Upper lobe of right lung (tissue), 1 donor: ENCODE data around the gene GRHPR. TPM values are rescaled to one million over a fixed set of nuclear protein-coding genes. Genes with fewer than 3 reads are reported as not detected.
"Not testable (repeated sequence)": the region's sequence is repeated elsewhere in the genome, so short reads cannot be mapped to it uniquely, and the experiment has no call there.

ENCODE experiments used
- ATAC-seq: fragments of 200-7000 bp; cut with Tn5 transposase; one replicate; pipeline ENCODE4 v1.9.1; 2020; ENCODE audit warnings: mild to moderate bottlenecking, moderate library complexity
- DNase-seq: peaks from one replicate; pipeline ENCODE4 v3.0.0-alpha.2; 2020
- H3K27ac ChIP-seq: fragments of 200-600 bp; one replicate; pipeline ENCODE4 v1.8.0; 2022
- H3K27me3 ChIP-seq: fragments of 200-600 bp; one replicate; pipeline ENCODE4 v1.8.0; 2022; ENCODE audit warnings: mild to moderate bottlenecking
- H3K36me3 ChIP-seq: fragments of 200-600 bp; one replicate; pipeline ENCODE4 v1.8.0; 2022
- H3K4me1 ChIP-seq: fragments of 200-600 bp; one replicate; pipeline ENCODE4 v1.8.0; 2022
- H3K4me3 ChIP-seq: fragments of 200-600 bp; one replicate; pipeline ENCODE4 v1.8.0; 2022; ENCODE audit warnings: mild to moderate bottlenecking
- H3K9me3 ChIP-seq: fragments of 200-600 bp; one replicate; pipeline ENCODE4 v1.8.0; 2022
- CTCF ChIP-seq: fragments of 200-600 bp; IDR thresholded peaks from one replicate; pipeline ENCODE4 v1.8.0; 2022; ENCODE audit warnings: antibody characterized with exemption
- intact Hi-C: fragments of 100-400 bp; cut with DNase I; formaldehyde crosslinking; loops from one replicate; pipeline ENCODE4 v1.11.0; 2022
- total RNA-seq: library from RNA; stranded (reverse); fragmentation: NEBNext Ultra II Directional; extraction: Animal tissue kit (Norgen Biotek cat#: 25700); gene quantifications from one replicate; pipeline ENCODE4 v1.2.1, GENCODE V29; 2021
- donor health status: DM: no; HTN: yes; CAD: no; lungs with severe emphysema.

GRHPR gene
- total RNA-seq, 1 donor from 2014 or later, result 65.0 TPM

GRCh38 chr9:37468620-37469019, 46.1 kb downstream of the GRHPR start:
- DNase-seq, result no peak

GRCh38 chr9:37471942-37472684, 49.6 kb downstream of the GRHPR start:
- DNase-seq (no peak), ATAC-seq (peak; percentile 88)
- TF ChIP-seq CTCF, result no peak
- H3K4me1 ChIP-seq, result peaks cover 6% of the 10 kb centered on the region
- no peaks in the 10 kb centered on the region for H3K27me3 ChIP-seq
- peak overlapping the region; percentile 77 for H3K27ac ChIP-seq
- intact Hi-C loops, result no loop called here
- H3K36me3 ChIP-seq, result no peaks in the 10 kb centered on the region
- H3K9me3 ChIP-seq, result no peaks in the 10 kb centered on the region
- H3K4me3 ChIP-seq, result peak overlapping the region; percentile 39

More at GRCh38 chr9:37468620-37469019, 46.1 kb downstream of the GRHPR start:
- no peaks in the 10 kb centered on the region for H3K36me3 ChIP-seq
- no peak for TF ChIP-seq CTCF
- intact Hi-C loops, result no loop called here
- peaks cover 15% of the 10 kb centered on the region for H3K4me1 ChIP-seq
- ATAC-seq, result no peak
- no peaks in the 10 kb centered on the region for H3K27me3 ChIP-seq
- no peak overlapping the region for H3K4me3 ChIP-seq
- H3K27ac ChIP-seq, result no peak overlapping the region
- H3K9me3 ChIP-seq, result no peaks in the 10 kb centered on the region

- H3K36me3 ChIP-seq, H3K4me1 ChIP-seq, ATAC-seq, DNase-seq, H3K27me3 ChIP-seq, H3K4me3 ChIP-seq, H3K27ac ChIP-seq, intact Hi-C loops, H3K9me3 ChIP-seq: not testable (repeated sequence)
Measured at GRCh38 chr9:37473982-37474381, 51.5 kb downstream of the GRHPR start.

GRCh38 chr9:37474438-37474837, 51.9 kb downstream of the GRHPR start:
- Histone ChIP-seq H3K4me3 (no peak overlapping the region), H3K4me1 (peaks cover 6% of the 10 kb centered on the region), H3K9me3 (no peaks in the 10 kb centered on the region), H3K27me3 (no peaks in the 10 kb centered on the region), H3K27ac (no peak overlapping the region), H3K36me3 (no peaks in the 10 kb centered on the region)
- DNase-seq, result no peak
- intact Hi-C loops, result no loop called here
- no peak for TF ChIP-seq CTCF
- no peak for ATAC-seq

- H3K4me1 ChIP-seq, result peaks cover 6% of the 10 kb centered on the region
- peaks cover 3% of the 10 kb centered on the region for H3K27me3 ChIP-seq
- no peak for DNase-seq
- no peaks in the 10 kb centered on the region for H3K9me3 ChIP-seq
- no peaks in the 10 kb centered on the region for H3K36me3 ChIP-seq
- H3K4me3 ChIP-seq, result no peak overlapping the region
- intact Hi-C loops, result no loop called here
- no peak for TF ChIP-seq CTCF
- no peak overlapping the region for H3K27ac ChIP-seq
- no peak for ATAC-seq
Measured at GRCh38 chr9:37476930-37477329, 54.4 kb downstream of the GRHPR start.

- H3K27me3 ChIP-seq, H3K4me1 ChIP-seq, H3K36me3 ChIP-seq, H3K4me3 ChIP-seq, intact Hi-C loops, H3K9me3 ChIP-seq, DNase-seq, H3K27ac ChIP-seq, ATAC-seq: not testable (repeated sequence)
Measured at GRCh38 chr9:37477443-37477842, 54.9 kb downstream of the GRHPR start.

GRCh38 chr9:37477987-37478619, 55.6 kb downstream of the GRHPR start:
- H3K27me3 ChIP-seq, H3K36me3 ChIP-seq, H3K27ac ChIP-seq, intact Hi-C loops, ATAC-seq, DNase-seq, H3K4me1 ChIP-seq, H3K4me3 ChIP-seq, H3K9me3 ChIP-seq: not testable (repeated sequence)
